HepG2 (cell line): ENCODE data around the gene C1S. TPM values are rescaled to one million over a fixed set of nuclear protein-coding genes. Genes with fewer than 3 reads are reported as not detected.
A peak's percentile ranks its signal among the peaks of the same experiment; 100 is the strongest.

Experiments
- ATF7-NPFF ChIP-seq: sonication (generic); formaldehyde crosslinking; IDR thresholded peaks from 2 replicates; pipeline ENCODE4 v1.8.1; 2023; ENCODE audit warnings: mild to moderate bottlenecking, low read depth, missing genetic modification reagents, moderate library complexity
- CHD2 ChIP-seq: IDR thresholded peaks from 2 replicates; pipeline ENCODE4 v1.6.1; 2011; ENCODE audit warnings: low read depth, low read length, improper control_type of control experiment
- JDP2 ChIP-seq: sonication (generic); formaldehyde crosslinking; IDR thresholded peaks from 2 replicates; pipeline ENCODE4 v1.8.1; 2022; ENCODE audit warnings: missing genetic modification reagents, borderline replicate concordance
- KMT2A ChIP-seq: sonication (generic); formaldehyde crosslinking; IDR thresholded peaks from 2 replicates; pipeline ENCODE4 v1.4.0; 2020; ENCODE audit warnings: missing genetic modification reagents
- LBX2 ChIP-seq: sonication (generic); formaldehyde crosslinking; IDR thresholded peaks from 2 replicates; pipeline ENCODE4 v1.5.0; 2020; ENCODE audit warnings: missing genetic modification reagents, mild to moderate bottlenecking, borderline replicate concordance
- MIXL1 ChIP-seq: IDR thresholded peaks from 2 replicates; pipeline ENCODE4 v1.6.1; 2016
- NR2F6 ChIP-seq, 2 experiments: IDR thresholded peaks; 2 replicates each; pipeline ENCODE4 v1.6.1; 2016; ENCODE audit warnings: antibody characterized with exemption in 1 of 2, mild to moderate bottlenecking in 1 of 2
- POLR2A ChIP-seq, 2 experiments: IDR thresholded peaks; 2 replicates each; pipeline ENCODE4 v1.6.1; 2011; ENCODE audit warnings: low read depth in 2 of 2, low read length in 2 of 2, mild to moderate bottlenecking in 1 of 2, moderate library complexity in 1 of 2; ENCODE audit not compliant: insufficient read depth in 1 of 2
- RFX3 ChIP-seq: IDR thresholded peaks from 2 replicates; pipeline ENCODE4 v1.6.1; 2016; ENCODE audit warnings: missing biosample characterization, missing genetic modification reagents
- SALL2 ChIP-seq: sonication (generic); formaldehyde crosslinking; IDR thresholded peaks from 2 replicates; pipeline ENCODE4 v1.8.1; 2023; ENCODE audit warnings: mild to moderate bottlenecking, missing genetic modification reagents, inconsistent platforms
- STAT5B ChIP-seq: sonication (generic); formaldehyde crosslinking; IDR thresholded peaks from 2 replicates; pipeline ENCODE4 v1.4.0; 2020; ENCODE audit warnings: missing genetic modification reagents
- YY1 ChIP-seq: IDR thresholded peaks from 2 replicates; pipeline ENCODE4 v1.6.1; 2011; ENCODE audit warnings: low read length, low read depth, moderate library complexity, mild to moderate bottlenecking; ENCODE audit not compliant: insufficient read depth, insufficient replicate concordance
- ZNF337 ChIP-seq: sonication (generic); formaldehyde crosslinking; IDR thresholded peaks from 2 replicates; pipeline ENCODE4 v1.5.1; 2020; ENCODE audit warnings: missing genetic modification reagents, low read depth, mild to moderate bottlenecking, borderline replicate concordance
- ZNF670 ChIP-seq: sonication (generic); formaldehyde crosslinking; IDR thresholded peaks from 2 replicates; pipeline ENCODE4 v1.8.0; 2022; ENCODE audit warnings: mild to moderate bottlenecking, missing genetic modification reagents, borderline replicate concordance
- ZSCAN22 ChIP-seq: sonication (generic); formaldehyde crosslinking; IDR thresholded peaks from 2 replicates; pipeline ENCODE4 v1.4.0; 2020; ENCODE audit warnings: mild to moderate bottlenecking, missing genetic modification reagents
- polyA plus RNA-seq, 8 experiments: library from polyadenylated mRNA; depleted of rRNA in 3 of 8; stranded (reverse) in 7 of 8; unstranded in 1 of 8; fragments of >200 nt; fragmentation: Illumina TruSeq in 4 of 8; extraction: Trizol in 4 of 8; gene quantifications; 2 replicates each; pipeline versions ENCODE4 v1.2.1 to v1.2.3, GENCODE V29; 2011 to 2016; ENCODE audit warnings: low read depth in 4 of 8, missing spikeins in 1 of 8, mixed read lengths in 1 of 8; ENCODE audit not compliant: insufficient read depth in 1 of 8
- total RNA-seq, 5 experiments: library from RNA; depleted of rRNA; stranded (reverse); fragments of >200 nt; fragmentation: Illumina TruSeq; extraction: Trizol; gene quantifications; 2 replicates each; pipeline ENCODE4 v1.2.3, GENCODE V29; 2016; ENCODE audit warnings: low read depth in 1 of 5
- TF ChIP-seq, protein P1 (sequence below): sonication (generic); formaldehyde crosslinking; IDR thresholded peaks from 2 replicates; pipeline ENCODE4 v1.4.0; 2020; ENCODE audit warnings: missing genetic modification reagents
- TF ChIP-seq, protein P2 (sequence below): sonication (generic); formaldehyde crosslinking; IDR thresholded peaks from 2 replicates; pipeline ENCODE4 v1.5.0; 2020; ENCODE audit warnings: missing genetic modification reagents
- TF ChIP-seq, protein P3 (sequence below): sonication (generic); formaldehyde crosslinking; IDR thresholded peaks from 2 replicates; pipeline ENCODE4 v1.4.0; 2020; ENCODE audit warnings: missing genetic modification reagents
- TF ChIP-seq, protein P4 (sequence below): sonication (generic); formaldehyde crosslinking; IDR thresholded peaks from 2 replicates; pipeline ENCODE4 v1.5.0; 2020; ENCODE audit warnings: mild to moderate bottlenecking, missing genetic modification reagents

C1S gene
- total and polyA plus RNA-seq, 2 of the 13 experiments (the other 11 are each of a cell fraction or from before 2014, with no cell fraction given): 14.5 to 18.2 TPM

- TF ChIP-seq LBX2 (CRISPR knock-in tag): no peak
- TF ChIP-seq, protein P1, sequence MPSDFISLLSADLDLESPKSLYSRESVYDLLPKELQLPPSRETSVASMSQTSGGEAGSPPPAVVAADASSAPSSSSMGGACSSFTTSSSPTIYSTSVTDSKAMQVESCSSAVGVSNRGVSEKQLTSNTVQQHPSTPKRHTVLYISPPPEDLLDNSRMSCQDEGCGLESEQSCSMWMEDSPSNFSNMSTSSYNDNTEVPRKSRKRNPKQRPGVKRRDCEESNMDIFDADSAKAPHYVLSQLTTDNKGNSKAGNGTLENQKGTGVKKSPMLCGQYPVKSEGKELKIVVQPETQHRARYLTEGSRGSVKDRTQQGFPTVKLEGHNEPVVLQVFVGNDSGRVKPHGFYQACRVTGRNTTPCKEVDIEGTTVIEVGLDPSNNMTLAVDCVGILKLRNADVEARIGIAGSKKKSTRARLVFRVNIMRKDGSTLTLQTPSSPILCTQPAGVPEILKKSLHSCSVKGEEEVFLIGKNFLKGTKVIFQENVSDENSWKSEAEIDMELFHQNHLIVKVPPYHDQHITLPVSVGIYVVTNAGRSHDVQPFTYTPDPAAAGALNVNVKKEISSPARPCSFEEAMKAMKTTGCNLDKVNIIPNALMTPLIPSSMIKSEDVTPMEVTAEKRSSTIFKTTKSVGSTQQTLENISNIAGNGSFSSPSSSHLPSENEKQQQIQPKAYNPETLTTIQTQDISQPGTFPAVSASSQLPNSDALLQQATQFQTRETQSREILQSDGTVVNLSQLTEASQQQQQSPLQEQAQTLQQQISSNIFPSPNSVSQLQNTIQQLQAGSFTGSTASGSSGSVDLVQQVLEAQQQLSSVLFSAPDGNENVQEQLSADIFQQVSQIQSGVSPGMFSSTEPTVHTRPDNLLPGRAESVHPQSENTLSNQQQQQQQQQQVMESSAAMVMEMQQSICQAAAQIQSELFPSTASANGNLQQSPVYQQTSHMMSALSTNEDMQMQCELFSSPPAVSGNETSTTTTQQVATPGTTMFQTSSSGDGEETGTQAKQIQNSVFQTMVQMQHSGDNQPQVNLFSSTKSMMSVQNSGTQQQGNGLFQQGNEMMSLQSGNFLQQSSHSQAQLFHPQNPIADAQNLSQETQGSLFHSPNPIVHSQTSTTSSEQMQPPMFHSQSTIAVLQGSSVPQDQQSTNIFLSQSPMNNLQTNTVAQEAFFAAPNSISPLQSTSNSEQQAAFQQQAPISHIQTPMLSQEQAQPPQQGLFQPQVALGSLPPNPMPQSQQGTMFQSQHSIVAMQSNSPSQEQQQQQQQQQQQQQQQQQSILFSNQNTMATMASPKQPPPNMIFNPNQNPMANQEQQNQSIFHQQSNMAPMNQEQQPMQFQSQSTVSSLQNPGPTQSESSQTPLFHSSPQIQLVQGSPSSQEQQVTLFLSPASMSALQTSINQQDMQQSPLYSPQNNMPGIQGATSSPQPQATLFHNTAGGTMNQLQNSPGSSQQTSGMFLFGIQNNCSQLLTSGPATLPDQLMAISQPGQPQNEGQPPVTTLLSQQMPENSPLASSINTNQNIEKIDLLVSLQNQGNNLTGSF: no peak
- no peak for TF ChIP-seq ZSCAN22 (CRISPR knock-in tag)
- TF ChIP-seq SALL2 (CRISPR knock-in tag): no peak
- TF ChIP-seq YY1: peak; percentile 76
- peak; percentile 22; the same call in 1 of the 2 replicates for TF ChIP-seq MIXL1 (CRISPR knock-in tag)
- peak; percentile 71 to 78 for TF ChIP-seq POLR2A (IDR thresholded peaks at IDR 0.05; ENCODE audit: insufficient read depth in 1 of 2, low read depth in 2 of 2, low read length in 2 of 2)
- TF ChIP-seq ATF7-NPFF (CRISPR knock-in tag): no peak
- 0 out of 2 replicates have a peak, but pooled peaks have one; percentile 2 for TF ChIP-seq CHD2
- TF ChIP-seq ZNF337 (CRISPR knock-in tag): 0 out of 2 replicates have a peak, but pooled peaks have one; percentile 44
- TF ChIP-seq STAT5B (CRISPR knock-in tag): 0 out of 2 replicates have a peak, but pooled peaks have one; percentile 53
- no peak for TF ChIP-seq JDP2 (CRISPR knock-in tag)
- TF ChIP-seq, protein P2, sequence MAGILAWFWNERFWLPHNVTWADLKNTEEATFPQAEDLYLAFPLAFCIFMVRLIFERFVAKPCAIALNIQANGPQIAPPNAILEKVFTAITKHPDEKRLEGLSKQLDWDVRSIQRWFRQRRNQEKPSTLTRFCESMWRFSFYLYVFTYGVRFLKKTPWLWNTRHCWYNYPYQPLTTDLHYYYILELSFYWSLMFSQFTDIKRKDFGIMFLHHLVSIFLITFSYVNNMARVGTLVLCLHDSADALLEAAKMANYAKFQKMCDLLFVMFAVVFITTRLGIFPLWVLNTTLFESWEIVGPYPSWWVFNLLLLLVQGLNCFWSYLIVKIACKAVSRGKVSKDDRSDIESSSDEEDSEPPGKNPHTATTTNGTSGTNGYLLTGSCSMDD (CRISPR knock-in tag): no peak
- TF ChIP-seq, protein P3, sequence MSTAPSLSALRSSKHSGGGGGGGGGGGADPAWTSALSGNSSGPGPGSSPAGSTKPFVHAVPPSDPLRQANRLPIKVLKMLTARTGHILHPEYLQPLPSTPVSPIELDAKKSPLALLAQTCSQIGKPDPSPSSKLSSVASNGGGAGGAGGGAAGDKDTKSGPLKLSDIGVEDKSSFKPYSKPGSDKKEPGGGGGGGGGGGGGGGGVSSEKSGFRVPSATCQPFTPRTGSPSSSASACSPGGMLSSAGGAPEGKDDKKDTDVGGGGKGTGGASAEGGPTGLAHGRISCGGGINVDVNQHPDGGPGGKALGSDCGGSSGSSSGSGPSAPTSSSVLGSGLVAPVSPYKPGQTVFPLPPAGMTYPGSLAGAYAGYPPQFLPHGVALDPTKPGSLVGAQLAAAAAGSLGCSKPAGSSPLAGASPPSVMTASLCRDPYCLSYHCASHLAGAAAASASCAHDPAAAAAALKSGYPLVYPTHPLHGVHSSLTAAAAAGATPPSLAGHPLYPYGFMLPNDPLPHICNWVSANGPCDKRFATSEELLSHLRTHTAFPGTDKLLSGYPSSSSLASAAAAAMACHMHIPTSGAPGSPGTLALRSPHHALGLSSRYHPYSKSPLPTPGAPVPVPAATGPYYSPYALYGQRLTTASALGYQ (CRISPR knock-in tag): peak; percentile 31; the same call in 1 of the 2 replicates
- TF ChIP-seq, protein P4, sequence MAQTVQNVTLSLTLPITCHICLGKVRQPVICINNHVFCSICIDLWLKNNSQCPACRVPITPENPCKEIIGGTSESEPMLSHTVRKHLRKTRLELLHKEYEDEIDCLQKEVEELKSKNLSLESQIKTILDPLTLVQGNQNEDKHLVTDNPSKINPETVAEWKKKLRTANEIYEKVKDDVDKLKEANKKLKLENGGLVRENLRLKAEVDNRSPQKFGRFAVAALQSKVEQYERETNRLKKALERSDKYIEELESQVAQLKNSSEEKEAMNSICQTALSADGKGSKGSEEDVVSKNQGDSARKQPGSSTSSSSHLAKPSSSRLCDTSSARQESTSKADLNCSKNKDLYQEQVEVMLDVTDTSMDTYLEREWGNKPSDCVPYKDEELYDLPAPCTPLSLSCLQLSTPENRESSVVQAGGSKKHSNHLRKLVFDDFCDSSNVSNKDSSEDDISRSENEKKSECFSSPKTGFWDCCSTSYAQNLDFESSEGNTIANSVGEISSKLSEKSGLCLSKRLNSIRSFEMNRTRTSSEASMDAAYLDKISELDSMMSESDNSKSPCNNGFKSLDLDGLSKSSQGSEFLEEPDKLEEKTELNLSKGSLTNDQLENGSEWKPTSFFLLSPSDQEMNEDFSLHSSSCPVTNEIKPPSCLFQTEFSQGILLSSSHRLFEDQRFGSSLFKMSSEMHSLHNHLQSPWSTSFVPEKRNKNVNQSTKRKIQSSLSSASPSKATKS (CRISPR knock-in tag): no peak
- TF ChIP-seq RFX3: no peak
- no peak for TF ChIP-seq ZNF670 (CRISPR knock-in tag)
- TF ChIP-seq NR2F6 (IDR thresholded peaks at IDR 0.05): no peak
- TF ChIP-seq NR2F6 (CRISPR knock-in tag; IDR thresholded peaks at IDR 0.05): peak; percentile 65
- peak; percentile 63 for TF ChIP-seq KMT2A
Measured at GRCh38 chr12:7018350-7019042, 42.0 kb upstream of the C1S start, which contains the start of gene LPCAT3 (continued).
